GM13976 (cell line): ENCODE measurements around the gene SYCE1.
"Not testable (repeated sequence)": the region's sequence is repeated elsewhere in the genome, so short reads cannot be mapped to it uniquely, and the experiment has no call there.

ENCODE experiments used
- DNase-seq: peaks from one replicate; pipeline ENCODE4 v3.0.0; 2012; ENCODE audit warnings: low spot score
- in situ Hi-C: fragments of 300-500 bp; cut with MboI; formaldehyde crosslinking; loops from one replicate; pipeline ENCODE4 v1.12.0; 2022; ENCODE audit warnings: low sequenced_read_pairs, mixed read lengths, inconsistent platforms; ENCODE audit not compliant: unreplicated experiment
- TF ChIP-seq, protein P1 (sequence below): IDR thresholded peaks from 2 replicates; pipeline ENCODE4 v1.5.1; 2012; ENCODE audit warnings: borderline replicate concordance, mild to moderate bottlenecking; ENCODE audit not compliant: insufficient read depth; ENCODE audit errors: extremely low read depth, missing control alignments, control extremely low read depth

Gene SYCE1, protein sequence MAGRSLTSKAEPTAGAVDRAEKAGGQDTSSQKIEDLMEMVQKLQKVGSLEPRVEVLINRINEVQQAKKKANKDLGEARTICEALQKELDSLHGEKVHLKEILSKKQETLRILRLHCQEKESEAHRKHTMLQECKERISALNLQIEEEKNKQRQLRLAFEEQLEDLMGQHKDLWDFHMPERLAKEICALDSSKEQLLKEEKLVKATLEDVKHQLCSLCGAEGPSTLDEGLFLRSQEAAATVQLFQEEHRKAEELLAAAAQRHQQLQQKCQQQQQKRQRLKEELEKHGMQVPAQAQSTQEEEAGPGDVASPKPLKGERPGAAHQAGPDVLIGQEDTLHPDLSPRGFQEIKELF

DNA sequence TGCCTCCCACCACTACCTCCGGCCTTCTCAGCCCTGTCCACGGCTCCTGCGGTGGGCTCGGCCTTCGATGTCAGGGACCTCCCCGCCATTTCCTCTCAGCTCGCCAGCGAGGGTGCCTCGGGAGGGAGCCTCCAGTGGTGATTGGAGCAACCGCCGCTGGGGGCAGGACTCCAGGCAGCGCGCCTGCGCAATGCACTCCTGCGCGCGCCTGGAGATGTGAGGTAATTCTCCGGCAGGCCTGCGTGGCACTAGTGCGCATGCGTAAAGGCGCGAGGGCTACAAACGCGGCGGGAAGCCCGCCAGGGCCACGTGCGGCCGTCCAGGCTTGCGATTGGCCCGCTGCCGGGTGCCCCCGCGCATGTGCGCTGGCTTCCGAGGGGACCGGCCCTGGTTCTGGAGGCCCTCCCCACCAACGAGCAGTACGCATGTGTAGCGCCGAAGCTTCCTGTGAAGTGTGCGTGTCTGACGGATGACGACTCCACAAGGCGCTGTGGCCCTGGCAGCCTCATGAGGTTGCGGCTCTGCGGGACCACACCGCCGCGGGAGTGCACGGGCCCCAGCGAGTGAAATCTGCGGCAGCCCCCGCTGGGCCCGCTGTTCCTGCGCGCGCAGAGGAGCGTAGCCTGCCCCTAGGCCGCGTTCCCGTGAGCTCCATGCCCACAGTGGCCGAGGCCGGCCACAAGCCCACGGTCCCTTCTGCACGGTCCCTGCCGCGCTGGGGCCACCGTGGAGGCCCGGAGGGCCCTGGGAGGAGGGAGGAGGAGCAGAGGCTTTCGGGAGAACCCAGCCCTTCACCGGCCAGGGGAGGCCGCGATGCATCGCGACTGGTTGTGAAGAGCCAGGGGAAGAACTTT, at the start of gene SYCE1:
TSS of gene SYCE1 (minus strand) at position 143 of the 854 bp plus-strand sequence. CDS start at position 89, 54 bp downstream.
- TF ChIP-seq, protein P1, sequence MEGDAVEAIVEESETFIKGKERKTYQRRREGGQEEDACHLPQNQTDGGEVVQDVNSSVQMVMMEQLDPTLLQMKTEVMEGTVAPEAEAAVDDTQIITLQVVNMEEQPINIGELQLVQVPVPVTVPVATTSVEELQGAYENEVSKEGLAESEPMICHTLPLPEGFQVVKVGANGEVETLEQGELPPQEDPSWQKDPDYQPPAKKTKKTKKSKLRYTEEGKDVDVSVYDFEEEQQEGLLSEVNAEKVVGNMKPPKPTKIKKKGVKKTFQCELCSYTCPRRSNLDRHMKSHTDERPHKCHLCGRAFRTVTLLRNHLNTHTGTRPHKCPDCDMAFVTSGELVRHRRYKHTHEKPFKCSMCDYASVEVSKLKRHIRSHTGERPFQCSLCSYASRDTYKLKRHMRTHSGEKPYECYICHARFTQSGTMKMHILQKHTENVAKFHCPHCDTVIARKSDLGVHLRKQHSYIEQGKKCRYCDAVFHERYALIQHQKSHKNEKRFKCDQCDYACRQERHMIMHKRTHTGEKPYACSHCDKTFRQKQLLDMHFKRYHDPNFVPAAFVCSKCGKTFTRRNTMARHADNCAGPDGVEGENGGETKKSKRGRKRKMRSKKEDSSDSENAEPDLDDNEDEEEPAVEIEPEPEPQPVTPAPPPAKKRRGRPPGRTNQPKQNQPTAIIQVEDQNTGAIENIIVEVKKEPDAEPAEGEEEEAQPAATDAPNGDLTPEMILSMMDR: no peak
- in situ Hi-C loops: no loop called here
- no peak for DNase-seq

DNA sequence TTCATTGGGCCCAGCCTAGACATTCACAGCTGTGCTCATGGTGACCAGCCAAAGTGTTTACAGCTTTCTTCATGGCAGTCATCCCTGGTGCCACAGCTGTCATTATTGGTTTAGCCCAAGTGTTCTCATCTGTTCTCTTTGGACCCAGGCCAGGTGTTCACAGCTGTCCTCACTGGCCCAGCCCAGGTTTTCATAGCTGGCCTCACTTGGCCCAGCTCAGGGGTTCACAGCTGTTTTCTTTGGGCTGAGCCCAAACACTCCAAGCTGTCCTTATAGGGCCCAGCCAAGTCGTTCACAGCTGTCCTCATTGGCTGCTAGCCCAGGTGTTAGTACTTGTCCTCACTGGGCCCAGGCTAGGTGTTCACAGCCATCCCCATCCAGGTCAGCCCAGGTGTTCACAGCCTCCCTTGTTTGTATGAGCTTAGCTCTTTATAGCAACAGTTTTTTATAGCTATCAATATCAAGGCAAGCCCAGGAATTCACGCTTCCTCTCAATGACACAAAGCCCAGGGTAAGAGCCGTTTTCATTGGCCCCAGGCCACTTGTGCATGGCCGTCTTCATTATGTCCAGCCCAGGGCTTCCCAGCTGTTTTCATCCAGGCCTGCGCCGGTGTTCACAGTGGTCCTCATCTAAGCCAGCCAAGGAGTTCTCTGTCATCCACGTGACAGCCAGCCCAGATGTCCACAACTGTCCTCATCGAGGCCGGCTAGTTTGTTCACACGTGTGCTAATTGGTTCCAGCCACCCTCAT, 49.6 kb upstream of the SYCE1 start:
- DNase-seq: no peak
- in situ Hi-C loops: no loop called here
- TF ChIP-seq, protein P1: no peak

DNA sequence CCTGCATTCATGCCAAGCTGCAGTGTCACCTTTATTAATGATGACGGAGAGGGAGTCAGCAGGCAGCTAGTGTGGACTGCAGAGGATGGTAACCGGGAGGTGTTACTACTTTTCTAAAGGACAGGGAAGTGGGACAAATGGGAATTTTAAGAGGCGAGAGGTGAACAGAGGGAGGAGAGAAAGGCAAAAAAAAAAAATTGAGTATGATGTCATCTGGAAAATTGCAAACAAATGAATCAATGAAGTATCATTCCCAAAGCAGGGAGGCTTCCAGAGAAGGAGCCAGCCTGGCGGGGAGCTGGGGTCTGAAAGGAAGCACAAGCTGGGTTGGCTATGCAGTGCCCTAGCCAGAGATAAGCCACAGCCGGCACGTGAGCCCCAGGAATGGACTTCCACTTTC, 48.3 kb upstream of the SYCE1 start:
- in situ Hi-C loops: no loop called here
- TF ChIP-seq, protein P1: no peak

DNA sequence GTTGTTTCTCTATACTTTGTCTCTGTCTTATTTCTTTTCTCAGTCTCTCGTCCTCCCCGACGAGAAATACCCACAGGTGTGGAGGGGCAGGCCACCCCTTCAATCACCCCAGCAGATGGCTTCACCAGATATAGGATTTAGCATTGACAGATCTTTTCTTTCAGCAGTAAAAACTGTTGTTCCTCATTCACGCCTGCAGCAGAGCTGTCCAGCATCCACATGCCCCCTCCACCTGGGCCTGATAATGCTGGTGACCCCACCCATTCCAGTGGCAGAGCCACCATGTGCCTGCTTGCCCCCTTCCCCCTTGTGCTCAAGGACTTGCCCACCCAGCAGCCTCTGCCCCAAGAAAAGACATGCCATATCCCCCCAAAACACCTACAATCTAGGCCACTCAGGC, 45.7 kb upstream of the SYCE1 start:
- in situ Hi-C loops: no loop called here
- no peak for DNase-seq
- TF ChIP-seq, protein P1: no peak

More for the DNA sequence above, 48.3 kb upstream of the SYCE1 start:
- DNase-seq: no peak

DNA sequence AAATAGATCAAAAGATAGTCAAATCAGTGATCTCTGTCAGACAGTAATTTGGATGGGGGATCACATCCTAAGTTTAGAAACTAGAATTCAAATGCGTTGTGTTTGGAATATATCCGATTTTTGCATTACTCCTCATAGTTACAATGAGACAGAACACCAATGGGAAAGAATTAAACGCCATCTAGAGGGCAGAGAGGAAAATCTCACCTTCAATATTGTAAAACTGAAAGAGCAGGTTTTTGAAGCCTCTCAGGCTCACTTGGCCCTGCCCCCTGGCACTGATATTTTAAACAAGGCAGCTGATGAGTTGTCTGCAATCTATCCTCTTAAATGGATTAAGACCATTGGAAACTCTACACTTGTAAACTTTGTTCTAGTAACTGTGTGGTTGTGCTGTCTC, 43.5 kb upstream of the SYCE1 start:
- in situ Hi-C loops: no loop called here
- TF ChIP-seq, protein P1: peak; percentile 7
- DNase-seq: no peak

DNA sequence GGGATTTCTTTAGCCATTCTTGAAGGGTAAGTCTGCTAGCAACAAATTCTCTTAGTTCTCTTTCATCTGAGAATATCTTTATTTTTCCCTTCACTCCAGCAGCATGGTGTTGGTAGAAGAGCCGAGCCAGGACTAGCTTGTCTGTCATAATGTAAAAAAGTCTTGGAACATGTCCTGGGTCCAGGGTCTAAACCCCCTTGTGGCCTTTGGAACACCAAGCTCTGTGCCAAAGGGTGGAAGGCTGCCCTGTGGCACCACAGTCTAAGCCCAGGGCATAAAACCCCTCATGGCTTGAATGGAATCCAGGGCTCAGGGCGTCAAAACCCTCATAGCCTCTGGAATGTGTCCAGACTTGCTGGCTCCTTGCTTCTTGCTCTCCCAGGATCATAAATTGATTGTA, 38.1 kb upstream of the SYCE1 start:
- in situ Hi-C loops: not testable (repeated sequence)

More for the DNA sequence above, 38.1 kb upstream of the SYCE1 start:
- not testable (repeated sequence) for DNase-seq
